Duodenal mucosa (tissue), 2 donors: Measurements from ENCODE around the gene UBFD1.

ENCODE experiments used
- H3K27ac ChIP-seq: one replicate; pipeline ENCODE4 v1.7.0; 2013; ENCODE audit warnings: low read depth, low read length
- H3K27me3 ChIP-seq, 2 donors: one replicate each; pipeline ENCODE4 v1.7.0; 2013; ENCODE audit warnings: low read length in 2 of 2, control low read depth in 1 of 2; ENCODE audit not compliant: insufficient read depth in 2 of 2, control insufficient read depth in 1 of 2
- H3K36me3 ChIP-seq, 2 donors: one replicate each; pipeline ENCODE4 v1.7.0; 2013; ENCODE audit warnings: low read length in 2 of 2, control low read depth in 1 of 2; ENCODE audit not compliant: insufficient read depth in 2 of 2, control insufficient read depth in 1 of 2
- H3K4me1 ChIP-seq, 2 donors: one replicate each; pipeline ENCODE4 v1.7.0; 2013; ENCODE audit warnings: low read length in 2 of 2, control low read depth in 1 of 2; ENCODE audit not compliant: insufficient read depth in 2 of 2, control insufficient read depth in 1 of 2
- H3K4me3 ChIP-seq, 2 donors: one replicate each; pipeline ENCODE4 v1.7.0; 2013; ENCODE audit warnings: low read length in 2 of 2, low read depth in 1 of 2
- H3K9ac ChIP-seq, 2 donors: one replicate each; pipeline ENCODE4 v1.7.0; 2013; ENCODE audit warnings: low read length in 2 of 2, low read depth in 1 of 2
- H3K9me3 ChIP-seq, 2 donors: one replicate each; pipeline ENCODE4 v1.7.0; 2013; ENCODE audit warnings: low read length in 2 of 2, control low read depth in 1 of 2; ENCODE audit not compliant: control insufficient read depth in 1 of 2

The UBFD1 gene

GRCh38 chr16:23566724-23567123 lies 9.2 kb downstream of the UBFD1 start:
- no peaks in the 10 kb centered on the region for H3K27me3 ChIP-seq
- H3K4me1 ChIP-seq = no peaks in the 10 kb centered on the region
- peaks cover 65 to 93% of the 10 kb centered on the region in 2 donors for H3K36me3 ChIP-seq
- no peak overlapping the region for H3K9ac ChIP-seq
- no peak overlapping the region for H3K4me3 ChIP-seq
- no peak overlapping the region for H3K27ac ChIP-seq
- H3K9me3 ChIP-seq = no peaks in the 10 kb centered on the region

GRCh38 chr16:23567602-23568001 lies 10.1 kb downstream of the UBFD1 start:
- Histone ChIP-seq H3K4me3 (no peak overlapping the region), H3K27me3 (no peaks in the 10 kb centered on the region), H3K9ac (no peak overlapping the region), H3K36me3 (peaks cover 58 to 93% of the 10 kb centered on the region in 2 donors), H3K27ac (no peak overlapping the region), H3K4me1 (no peaks in the 10 kb centered on the region), H3K9me3 (no peaks in the 10 kb centered on the region)

- no peak overlapping the region for H3K9ac ChIP-seq
- H3K4me3 ChIP-seq = no peak overlapping the region
- H3K9me3 ChIP-seq = no peaks in the 10 kb centered on the region
- no peaks in the 10 kb centered on the region for H3K4me1 ChIP-seq
- H3K27me3 ChIP-seq = no peaks in the 10 kb centered on the region
- no peak overlapping the region for H3K27ac ChIP-seq
- peaks cover 35 to 85% of the 10 kb centered on the region in 2 donors for H3K36me3 ChIP-seq
Observed at GRCh38 chr16:23570992-23571632, 13.6 kb downstream of the UBFD1 start.

- Histone ChIP-seq H3K27me3 (no peaks in the 10 kb centered on the region), H3K4me3 (no peak overlapping the region), H3K36me3 (peaks cover 30 to 81% of the 10 kb centered on the region in 2 donors), H3K9me3 (no peaks in the 10 kb centered on the region), H3K27ac (no peak overlapping the region), H3K4me1 (no peaks in the 10 kb centered on the region), H3K9ac (no peak overlapping the region)
Observed at GRCh38 chr16:23571895-23572294, 14.4 kb downstream of the UBFD1 start.

GRCh38 chr16:23572394-23572793 lies 14.9 kb downstream of the UBFD1 start:
- Histone ChIP-seq H3K4me1 (no peaks in the 10 kb centered on the region), H3K27me3 (no peaks in the 10 kb centered on the region), H3K27ac (no peak overlapping the region), H3K9me3 (no peaks in the 10 kb centered on the region), H3K9ac (no peak overlapping the region), H3K36me3 (peaks cover 25 to 77% of the 10 kb centered on the region in 2 donors), H3K4me3 (no peak overlapping the region)

- H3K36me3 ChIP-seq = peaks cover 23 to 72% of the 10 kb centered on the region in 2 donors
- H3K4me3 ChIP-seq = no peak overlapping the region
- no peaks in the 10 kb centered on the region for H3K9me3 ChIP-seq
- H3K9ac ChIP-seq = no peak overlapping the region
- no peaks in the 10 kb centered on the region for H3K27me3 ChIP-seq
- no peaks in the 10 kb centered on the region for H3K4me1 ChIP-seq
- no peak overlapping the region for H3K27ac ChIP-seq
Observed at GRCh38 chr16:23573817-23574216, 16.3 kb downstream of the UBFD1 start.

- no peaks in the 10 kb centered on the region for H3K9me3 ChIP-seq
- no peak overlapping the region for H3K27ac ChIP-seq
- no peak overlapping the region for H3K9ac ChIP-seq
- H3K36me3 ChIP-seq = peaks cover 16 to 72% of the 10 kb centered on the region in 2 donors
- no peak overlapping the region for H3K4me3 ChIP-seq
- no peaks in the 10 kb centered on the region for H3K4me1 ChIP-seq
- H3K27me3 ChIP-seq = no peaks in the 10 kb centered on the region
Observed at GRCh38 chr16:23575834-23576233, 18.3 kb downstream of the UBFD1 start.

- Histone ChIP-seq H3K4me1 (no peaks in the 10 kb centered on the region), H3K9ac (no peak overlapping the region), H3K27ac (no peak overlapping the region), H3K36me3 (peaks cover 11 to 67% of the 10 kb centered on the region in 2 donors), H3K4me3 (no peak overlapping the region), H3K9me3 (no peaks in the 10 kb centered on the region), H3K27me3 (no peaks in the 10 kb centered on the region)
Observed at GRCh38 chr16:23577493-23577892, 20.0 kb downstream of the UBFD1 start.

- no peaks in the 10 kb centered on the region for H3K27me3 ChIP-seq
- no peaks in the 10 kb centered on the region for H3K4me1 ChIP-seq
- H3K27ac ChIP-seq = no peak overlapping the region
- peaks cover 11 to 62% of the 10 kb centered on the region in 2 donors for H3K36me3 ChIP-seq
- no peak overlapping the region for H3K9ac ChIP-seq
- H3K4me3 ChIP-seq = no peak overlapping the region
- H3K9me3 ChIP-seq = no peaks in the 10 kb centered on the region
Observed at GRCh38 chr16:23578101-23578830, 20.7 kb downstream of the UBFD1 start.

GRCh38 chr16:23579371-23579770 lies 21.8 kb downstream of the UBFD1 start:
- H3K4me1 ChIP-seq = no peaks in the 10 kb centered on the region
- H3K9me3 ChIP-seq = no peaks in the 10 kb centered on the region
- H3K27me3 ChIP-seq = no peaks in the 10 kb centered on the region
- no peak overlapping the region for H3K4me3 ChIP-seq
- H3K9ac ChIP-seq = no peak overlapping the region
- peaks cover 13 to 57% of the 10 kb centered on the region in 2 donors for H3K36me3 ChIP-seq
- no peak overlapping the region for H3K27ac ChIP-seq
